ENCODE results near the gene TMUB2.
"Not testable (repeated sequence)": the region's sequence is repeated elsewhere in the genome, so short reads cannot be mapped to it uniquely, and the experiment has no call there.

TMUB2 gene

DNA sequence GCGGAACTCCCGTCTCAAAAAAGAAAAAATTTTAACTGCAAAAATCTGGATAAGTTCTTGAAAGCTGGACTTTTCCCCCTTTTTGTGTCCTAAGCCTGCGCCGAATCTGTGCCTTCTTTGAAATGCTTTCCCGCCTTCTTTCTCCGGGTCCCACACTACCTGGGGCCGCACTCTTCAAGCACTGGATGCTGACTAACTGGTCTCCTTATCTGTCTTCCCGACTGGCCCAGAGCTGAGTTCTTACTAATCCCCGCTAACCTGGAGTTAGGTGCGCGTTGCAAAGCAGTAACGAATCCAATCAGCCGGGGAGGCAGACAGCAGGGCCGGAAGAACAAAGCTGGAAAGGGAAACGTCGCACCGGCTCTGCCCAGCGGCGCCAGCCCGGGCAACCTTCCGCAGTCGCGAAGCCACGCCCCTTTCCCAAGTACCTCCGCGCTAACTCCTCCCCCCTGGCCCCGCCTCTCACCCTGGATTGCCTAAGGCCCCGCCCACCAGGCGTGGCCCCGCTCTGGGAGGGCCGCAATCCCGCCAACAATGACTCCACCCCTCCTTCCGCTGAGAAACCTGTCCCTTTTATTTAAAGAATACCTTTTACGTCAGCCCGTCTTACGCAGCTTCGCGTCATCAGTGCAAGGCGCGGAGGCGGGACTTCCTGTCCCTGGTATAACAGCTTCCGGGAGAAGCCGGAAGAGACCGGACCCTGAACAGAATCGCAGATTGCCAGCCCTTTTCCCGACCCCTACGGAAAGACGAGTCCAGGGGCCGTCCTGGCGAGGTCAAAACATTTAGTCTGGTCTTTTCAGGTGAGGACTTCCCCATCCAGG is at the start of gene TMUB2:
Gene TMUB2 (plus strand): TSS at position 666 of the 824 bp plus-strand sequence. CDS start 737 bp downstream, outside the sequence.
- DNase-seq, result peak; percentile 99

DNA sequence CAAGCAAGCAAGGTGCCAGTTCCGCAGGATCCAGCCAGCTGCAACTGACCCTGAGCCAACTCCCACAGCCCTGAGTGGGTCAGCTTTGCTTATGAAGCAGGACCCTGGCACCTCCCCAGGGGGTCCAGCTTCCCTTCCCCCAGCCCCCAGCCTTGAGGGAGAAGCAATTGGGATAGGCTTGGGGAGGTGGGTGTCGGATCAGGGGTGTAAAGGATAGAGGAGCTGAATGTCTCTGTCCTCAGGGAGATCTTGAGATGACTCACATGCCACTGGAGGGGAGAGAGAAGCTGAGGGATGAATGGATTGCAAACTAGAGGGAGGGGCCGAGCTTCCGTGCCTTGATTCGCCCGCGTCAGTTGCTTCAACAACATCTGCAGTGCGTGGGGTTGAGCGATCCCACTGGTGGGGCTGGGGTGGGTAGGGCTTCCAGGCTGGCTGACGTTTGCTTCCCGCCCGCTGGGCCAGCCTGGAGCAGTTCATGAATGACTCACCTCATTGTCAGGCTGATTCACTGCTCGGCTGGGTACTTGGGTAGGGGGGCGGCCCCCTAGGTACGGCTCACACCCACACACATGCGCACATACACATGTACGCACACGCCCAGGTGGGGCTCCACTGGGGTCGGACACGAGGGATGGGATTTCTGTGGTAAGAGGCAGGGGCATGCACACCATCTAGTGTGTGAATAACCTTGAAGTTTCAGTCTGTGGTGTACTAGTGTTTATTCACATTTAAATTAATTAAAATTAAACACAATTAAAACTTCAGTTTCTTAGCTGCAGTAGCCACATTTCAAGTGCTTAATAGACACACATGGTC is 48.7 kb upstream of the TMUB2 start:
- peak; percentile 18 for DNase-seq

DNA sequence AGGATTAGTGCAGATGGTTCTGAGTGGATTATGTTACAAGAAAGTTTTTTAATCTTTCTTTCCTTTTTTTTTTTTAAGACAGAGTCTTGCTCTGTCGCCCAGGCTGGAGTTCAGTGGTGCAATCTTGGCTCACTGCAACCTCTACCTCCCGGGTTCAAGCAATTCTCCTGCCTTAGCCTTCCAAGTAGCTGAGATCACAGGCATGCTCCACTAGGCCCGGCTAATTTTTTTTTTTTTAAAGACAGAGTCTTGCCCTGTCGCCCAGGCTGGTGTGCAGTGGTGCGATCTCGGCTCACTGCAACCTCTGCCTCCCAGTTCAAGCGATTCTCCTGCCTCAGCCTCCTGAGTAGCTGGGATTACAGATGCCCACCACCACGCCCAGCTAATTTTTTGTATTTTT is 42.9 kb upstream of the TMUB2 start:
- not testable (repeated sequence) for DNase-seq

DNA sequence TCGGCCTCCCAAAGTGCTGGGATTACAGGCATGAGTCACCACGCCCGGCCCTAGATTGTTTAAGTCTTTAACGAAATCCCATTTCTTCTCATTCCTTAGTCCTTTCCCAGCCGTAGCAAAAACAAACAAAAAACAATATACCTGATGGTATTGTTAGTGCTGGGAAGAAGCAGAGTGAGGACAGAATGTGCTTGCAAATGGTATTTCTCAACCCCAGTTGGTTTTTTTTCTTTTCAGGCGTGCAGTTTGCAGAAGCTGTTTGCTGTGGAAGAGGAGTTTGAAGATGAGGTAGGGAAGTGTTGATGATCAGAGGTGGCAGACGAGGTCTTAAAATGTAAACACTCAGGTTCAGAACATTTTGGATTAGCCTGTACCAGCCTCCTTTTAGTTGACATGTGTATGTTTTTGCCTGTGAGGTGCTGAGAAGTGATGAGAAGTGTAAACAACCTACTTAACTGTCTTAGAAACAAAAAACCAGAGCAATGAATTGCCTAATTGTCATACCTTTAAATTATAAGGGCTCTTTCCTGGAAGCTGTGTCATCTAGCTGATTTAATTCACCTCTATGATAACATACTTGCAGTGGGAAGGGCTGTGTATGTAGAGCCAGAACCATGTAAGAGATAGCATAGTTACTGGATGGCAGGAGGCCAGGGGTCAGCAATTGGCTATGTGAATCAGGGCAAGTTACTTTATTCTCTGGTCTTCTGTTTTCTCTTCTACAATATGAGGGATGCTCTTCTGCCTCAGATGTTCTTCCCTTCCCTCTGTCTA is 41.6 kb upstream of the TMUB2 start:
- no peak for DNase-seq

DNA sequence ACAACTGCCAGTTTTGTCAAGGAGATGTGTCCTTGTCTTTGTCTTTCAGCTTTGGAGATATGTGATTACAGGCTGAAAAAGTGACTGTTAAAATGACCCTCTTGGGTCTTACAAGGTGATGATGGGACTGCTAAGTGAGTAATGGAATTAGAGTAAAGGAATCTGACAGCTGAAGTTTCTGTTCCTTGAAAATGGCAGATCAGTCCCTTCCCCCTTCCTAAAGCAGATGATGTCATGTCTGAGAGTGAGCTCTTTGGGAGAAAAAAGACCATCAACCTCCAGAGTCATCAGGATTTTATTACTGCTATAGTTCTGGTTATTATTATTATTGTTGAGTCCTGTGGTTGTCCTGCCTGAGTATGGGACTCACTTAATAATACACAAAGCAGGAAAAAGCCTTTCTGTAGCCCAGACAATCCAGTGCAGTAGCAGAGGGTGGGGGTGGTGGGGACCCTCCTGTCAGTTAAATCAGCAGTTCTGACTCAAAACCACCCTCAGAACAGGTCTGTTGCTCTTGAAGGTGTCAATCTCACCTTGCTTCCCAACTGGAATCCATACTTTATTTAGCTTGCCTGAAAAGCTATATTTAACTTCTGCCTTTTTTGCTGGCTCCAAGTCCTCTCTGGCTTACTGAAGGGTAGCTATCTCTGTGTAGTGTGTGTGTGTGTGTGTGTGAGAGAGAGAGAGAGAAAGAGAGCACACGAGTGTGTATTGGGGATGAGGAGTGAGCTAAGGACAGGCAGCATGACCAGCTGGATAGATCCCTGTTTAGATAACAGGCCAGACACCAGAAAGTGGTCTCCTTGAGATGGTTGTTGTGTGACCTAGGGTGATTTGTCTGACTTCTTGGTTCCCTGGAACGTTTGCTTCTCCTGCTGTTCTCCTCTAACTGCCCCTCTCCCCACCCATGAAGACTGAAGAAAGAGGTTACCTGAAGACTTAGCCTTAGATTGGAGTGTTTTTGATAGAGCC is 40.1 kb upstream of the TMUB2 start:
- DNase-seq, result no peak

DNA sequence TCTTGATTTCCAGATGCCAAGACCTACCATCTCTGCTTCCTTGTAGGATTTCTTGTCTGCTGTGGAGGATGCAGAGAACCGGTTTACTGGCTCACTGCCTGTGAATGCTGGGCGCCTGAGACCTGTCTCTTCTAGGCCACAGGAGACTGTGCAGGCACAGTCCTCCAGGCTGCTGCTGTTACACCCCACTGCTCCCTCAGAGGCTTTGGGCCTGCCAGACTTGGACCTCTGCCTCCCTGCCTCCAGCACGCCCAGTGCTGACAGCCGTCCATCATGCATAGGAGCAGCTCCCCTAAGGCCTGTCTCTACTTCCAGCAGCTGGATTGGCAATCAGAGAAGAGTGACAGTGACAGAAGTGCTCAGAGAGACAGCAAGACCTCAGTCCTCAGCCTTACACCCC is 39.0 kb upstream of the TMUB2 start:
- DNase-seq, result no peak

DNA sequence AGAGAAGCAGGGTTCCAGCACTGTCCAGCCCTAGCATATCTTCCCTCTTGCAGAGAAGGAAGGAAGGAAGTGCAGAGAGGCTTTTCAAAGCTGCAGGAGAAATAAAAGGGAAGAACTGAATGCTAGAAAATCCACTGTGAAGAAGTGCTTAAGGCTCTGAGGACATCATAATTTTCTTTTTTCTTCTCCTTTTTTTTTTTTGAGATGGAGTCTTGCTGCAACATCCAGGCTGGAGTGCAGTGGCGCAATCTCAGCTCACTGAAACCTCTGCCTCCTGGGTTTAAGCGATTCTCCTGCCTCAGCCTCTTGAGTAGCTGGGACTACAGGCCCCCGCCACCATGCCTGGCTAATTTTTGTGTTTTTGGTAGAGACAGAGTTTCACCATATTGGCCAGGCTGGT is 37.7 kb upstream of the TMUB2 start:
- DNase-seq, result not testable (repeated sequence)

DNA sequence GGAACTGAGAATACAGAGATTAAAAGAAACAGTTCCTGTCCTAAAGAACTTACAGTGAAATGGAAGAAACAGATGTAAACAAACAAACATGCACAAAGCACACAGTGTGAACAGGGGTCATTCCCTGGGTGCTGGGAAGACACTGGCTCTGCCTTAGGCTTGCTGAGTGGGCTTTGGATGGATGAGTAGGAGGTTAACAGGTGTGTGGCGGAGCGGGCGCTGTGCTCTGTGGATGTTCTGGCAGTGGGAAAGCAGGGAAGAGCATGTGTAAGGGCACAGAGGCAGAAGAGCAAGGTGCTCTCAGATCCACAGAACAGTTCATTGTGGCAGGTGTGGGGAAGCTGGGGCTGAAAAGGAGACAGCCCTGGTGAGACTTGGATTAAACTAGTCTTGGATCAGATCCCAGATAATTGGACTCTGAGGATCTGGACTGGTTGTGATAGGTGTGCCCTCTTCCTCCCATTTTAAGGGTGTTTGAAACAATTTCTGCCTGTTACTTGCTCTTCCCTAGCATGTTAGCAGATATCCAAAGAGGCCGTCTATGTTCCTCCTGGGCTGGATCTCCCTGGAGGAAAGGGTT is 36.9 kb upstream of the TMUB2 start:
- no peak for DNase-seq

DNA sequence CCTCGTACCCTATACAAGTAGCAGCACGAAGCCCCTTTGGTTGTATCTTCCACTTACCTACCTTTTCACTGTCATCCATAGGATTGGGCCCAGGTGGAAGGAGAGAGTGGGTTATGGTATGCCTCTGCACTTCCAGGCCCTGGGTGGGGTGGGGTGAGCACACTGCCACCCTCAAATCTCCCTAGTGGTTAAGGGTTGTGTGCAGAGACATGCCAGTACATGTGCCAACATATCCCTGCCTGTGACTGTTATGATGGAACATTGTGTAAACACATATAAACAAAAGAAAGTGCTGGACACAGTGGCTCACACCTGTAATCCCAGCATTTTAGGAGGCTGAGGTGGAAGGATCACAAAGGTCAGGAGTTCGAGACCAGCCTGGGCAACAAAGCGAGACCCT is 33.9 kb upstream of the TMUB2 start:
- no peak for DNase-seq

DNA sequence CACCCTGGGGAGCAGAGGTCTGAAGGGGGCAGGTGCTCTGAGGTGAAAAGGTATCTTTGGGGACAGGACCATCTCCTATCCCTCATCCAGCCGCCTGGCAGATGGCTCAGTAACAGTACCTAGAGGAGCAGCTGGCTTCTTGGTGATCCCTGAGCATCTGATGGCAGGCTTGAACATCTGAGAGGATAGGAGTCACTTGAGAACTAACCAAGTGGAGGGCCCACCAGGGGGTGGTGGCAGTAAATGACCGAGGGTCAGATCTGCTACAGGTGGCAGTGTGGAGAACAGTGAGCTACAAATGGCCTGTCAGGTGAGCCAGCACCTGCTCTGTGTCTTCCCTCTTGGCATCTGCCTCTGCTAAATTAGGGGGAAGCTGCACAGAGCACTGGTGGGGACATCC is 31.3 kb upstream of the TMUB2 start:
- no peak for DNase-seq

DNA sequence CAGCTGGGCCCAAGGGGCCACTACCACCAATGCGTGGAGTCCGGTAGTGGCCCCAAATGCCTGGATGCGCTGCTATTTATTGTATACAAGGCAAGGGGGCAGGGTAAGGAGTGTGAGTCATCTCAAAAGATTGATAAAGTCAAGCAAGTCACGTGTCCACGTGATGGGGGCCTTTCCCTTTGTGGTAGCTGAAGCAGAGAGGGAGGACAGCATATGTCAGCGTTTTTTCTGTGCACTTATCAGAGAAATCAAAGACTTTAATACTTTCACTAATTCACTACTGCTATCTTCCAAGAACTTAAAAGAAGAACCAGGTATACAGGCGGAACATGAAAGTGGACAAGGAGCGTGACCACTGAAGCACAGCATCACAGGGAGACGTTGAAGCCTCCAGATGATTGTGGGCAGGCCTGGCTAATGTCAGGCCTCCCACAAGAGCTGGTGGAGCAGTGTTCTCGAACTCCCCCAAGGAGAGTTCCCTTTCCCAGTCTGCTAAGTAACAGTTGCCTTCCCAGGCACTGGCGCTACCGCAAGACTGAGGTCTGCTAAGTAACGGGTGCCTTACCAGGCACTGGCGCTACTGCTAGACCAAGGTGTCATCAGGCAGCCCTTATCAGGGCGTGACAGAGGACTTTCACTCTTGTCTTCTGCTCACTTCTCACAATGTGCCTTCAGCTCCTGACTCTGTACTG is 27.1 kb upstream of the TMUB2 start:
- DNase-seq, result peak; percentile 58

DNA sequence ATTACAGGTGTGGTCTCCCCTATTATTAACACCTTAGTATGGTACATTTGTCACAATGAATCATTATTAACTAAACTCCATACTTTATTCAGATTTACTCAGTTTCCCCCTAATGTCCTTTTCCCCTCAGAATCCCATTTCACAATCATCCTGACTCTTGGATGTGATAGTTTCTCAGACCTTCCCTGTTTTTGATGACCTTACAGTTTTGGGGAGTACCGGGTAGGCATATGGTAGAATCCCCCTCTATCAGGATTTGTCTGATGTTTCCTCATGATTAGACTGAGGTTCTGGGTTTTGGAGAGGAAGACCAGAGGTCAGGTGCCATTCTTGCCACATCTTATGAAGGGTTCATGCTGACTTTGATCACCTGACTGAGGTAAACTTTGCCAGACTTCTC is 22.3 kb upstream of the TMUB2 start:
- DNase-seq, result no peak

DNA sequence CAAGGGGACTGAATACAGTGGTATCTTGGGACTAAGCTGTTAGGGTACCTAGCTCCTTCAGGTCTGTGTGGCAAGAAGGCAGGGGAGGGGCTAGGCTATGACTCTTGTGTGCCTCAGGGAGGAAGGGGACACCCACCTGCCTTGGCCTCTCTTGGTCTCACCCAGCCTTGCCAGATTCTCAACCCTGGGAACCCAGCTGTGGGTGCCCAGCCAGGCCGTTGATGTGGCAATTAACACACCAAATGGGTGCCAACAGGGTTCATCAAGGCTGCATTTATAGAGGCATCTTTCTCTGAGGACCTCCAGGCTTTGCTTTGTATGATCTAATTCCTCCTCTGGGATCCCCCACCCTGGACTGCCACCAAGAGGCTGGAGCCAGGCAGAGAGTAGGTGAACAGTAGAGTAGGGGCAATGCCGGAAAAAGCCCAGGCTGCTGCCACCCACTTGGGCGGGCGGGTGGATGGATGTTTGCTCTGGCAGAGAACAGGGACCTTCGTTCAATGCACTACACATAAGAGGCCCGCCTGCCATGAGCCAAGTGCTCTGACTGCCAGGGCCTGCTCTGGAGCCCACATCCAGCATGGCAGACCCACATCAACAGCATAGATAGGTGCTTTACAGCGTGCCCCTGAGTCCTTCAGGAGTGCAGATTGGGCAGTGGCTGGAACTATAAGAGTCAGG is 19.5 kb upstream of the TMUB2 start:
- no peak for DNase-seq

DNA sequence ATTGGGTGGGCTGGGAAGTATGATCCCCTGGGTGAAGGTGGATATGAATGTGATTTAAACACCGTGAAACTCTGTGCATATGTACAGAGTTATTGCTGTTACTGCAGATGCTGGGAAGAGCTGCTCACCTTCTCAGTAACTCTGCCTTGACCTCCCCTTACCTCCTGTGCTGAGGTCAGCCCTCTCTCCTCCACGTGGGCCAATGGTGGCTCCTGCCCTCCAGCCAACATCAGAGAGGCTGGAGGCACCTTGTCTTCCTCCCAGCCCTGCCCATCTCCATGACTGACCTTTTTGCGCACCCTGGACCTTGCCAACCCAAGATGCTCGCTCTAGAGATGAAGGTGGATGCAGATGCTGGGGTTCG is 16.7 kb upstream of the TMUB2 start:
- DNase-seq, result no peak

DNA sequence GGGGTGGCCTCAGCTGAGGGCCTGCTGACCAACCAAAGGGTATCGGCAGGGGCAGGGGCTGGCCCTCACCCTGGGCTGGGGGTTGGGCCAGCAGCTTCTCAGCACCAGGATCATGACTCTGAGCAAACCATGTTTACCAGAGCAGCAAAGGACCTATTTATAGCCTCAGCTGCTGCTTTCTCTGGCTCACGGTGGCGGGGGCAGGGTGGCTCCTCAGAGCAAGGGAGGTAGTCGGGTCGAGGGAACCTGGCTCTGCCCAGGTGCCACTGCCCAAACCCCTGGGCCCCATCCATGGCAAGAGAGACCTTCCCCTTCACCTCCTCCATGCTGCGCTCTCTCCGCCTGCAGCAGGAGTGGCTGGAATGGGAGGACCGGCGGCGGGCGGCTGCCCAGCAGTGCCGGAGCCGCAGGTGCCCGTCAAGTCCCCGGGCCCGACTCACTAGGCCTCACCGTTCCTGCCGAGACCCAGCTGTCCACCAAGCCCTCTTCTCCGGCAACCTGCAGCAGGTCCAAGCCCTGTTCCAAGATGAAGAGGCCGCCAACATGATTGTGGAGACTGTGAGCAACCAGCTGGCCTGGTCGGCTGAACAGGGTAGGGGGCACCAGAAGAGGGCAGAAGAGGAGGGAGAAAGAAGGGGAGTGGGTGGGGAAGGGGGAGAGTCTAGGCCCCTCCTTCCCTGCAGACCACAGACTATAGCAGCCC is 16.1 kb upstream of the TMUB2 start, which contains the start of gene ASB16:
Gene ASB16 (plus strand): TSS at position 206 of the 703 bp plus-strand sequence. CDS start 86 bp downstream, at position 292.
- DNase-seq, result no peak

DNA sequence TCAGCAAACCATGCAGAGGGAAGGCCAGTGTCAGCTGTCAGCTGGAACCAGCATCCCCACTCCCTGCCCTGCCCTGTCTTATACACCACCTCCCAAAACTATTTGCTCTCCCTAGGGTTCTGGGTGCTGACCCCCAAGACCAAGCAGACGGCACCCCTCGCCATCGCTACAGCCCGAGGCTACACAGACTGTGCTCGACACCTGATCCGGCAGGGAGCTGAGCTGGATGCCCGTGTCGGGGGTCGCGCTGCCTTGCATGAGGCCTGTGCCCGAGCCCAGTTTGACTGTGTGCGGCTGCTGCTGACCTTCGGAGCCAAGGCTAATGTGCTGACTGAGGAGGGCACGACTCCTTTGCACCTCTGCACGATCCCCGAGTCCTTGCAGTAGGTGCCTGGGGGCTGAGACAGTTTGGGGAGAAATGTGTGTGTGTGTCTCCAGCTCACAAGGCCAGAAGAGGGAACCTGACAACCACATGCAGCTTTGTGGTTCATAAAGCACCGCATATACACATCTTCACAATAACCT is 14.8 kb upstream of the TMUB2 start:
- no peak for DNase-seq

DNA sequence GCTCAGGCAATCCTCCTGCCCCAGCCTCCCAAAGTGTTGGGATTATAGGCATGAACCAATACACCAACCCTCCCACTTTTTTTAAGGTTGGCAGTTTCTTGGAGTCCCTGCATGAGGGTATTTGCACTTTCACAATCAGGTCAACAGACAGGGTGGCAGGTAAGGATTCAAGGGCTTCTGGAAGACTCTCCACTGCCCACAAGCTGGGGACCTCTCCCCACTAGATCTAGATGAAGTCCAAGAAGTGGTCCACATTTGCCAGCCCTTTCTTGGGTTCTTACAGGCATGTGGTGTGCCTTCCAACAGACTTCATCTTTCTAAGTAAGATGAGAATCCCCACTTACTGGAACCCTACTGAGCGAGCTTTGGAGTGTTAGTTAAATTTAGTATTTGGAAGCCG is 12.3 kb upstream of the TMUB2 start:
- DNase-seq, result no peak

DNA sequence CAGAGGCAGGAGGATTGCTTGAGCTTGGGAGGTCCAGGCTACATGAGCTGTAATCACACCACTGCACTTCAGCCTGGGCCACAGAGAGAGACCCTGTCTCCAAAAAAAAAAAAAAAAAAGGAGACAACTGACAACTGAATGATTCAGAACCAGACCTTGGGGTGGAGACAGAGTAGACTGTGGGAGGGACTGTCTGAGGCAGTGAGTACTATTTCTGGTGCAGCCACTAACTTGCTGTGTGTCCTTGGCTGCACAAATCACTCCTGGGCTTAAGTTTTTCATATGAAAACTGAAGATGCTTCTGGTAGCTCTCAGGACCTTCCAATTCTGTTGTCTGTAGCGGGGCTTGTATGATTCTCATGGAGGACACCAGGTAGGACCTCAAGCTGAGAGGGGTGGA is 10.5 kb upstream of the TMUB2 start:
- DNase-seq, result no peak

DNA sequence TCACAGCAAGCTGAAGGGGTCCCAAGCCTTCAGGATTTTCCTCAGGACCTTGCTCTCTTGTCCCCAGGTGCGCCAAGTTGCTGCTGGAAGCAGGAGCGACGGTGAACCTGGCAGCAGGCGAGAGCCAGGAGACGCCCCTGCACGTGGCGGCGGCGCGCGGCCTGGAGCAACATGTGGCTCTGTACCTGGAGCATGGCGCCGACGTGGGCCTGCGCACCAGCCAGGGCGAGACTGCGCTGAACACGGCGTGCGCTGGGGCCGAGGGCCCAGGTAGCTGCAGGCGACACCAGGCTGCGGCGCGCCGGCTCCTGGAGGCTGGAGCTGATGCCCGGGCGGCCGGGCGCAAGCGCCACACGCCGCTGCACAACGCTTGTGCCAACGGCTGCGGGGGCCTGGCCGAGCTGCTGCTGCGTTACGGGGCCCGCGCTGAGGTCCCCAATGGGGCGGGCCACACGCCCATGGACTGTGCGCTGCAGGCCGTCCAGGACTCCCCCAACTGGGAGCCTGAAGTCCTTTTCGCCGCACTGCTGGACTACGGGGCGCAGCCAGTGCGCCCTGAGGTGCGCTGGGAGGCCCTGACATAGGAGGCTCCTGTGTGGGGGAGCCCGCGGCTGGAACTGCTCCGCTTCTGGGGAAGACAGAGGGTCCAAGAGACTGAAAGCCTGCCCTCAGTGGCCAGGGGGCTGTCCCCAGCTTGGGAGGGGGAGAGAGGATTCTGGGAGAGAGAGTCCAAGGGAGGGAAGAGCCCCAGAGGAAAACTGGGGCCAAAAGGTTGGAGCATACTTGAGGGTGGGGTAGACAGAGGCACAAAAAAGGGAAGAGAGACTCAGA is 9.9 kb upstream of the TMUB2 start:
- no peak for DNase-seq

All from CD4-positive, alpha-beta T cell treated with Interleukin-12 subunit alpha and Interleukin-12 subunit beta, for 1 hour (primary cell).